Hepatocyte (in vitro differentiated cells): ENCODE results near the gene MAGI2.

Experiments
- CTCF ChIP-seq: fragments of 200-600 bp; sonication (generic); IDR thresholded peaks from 2 replicates; pipeline ENCODE4 v1.5.1; 2016; ENCODE audit warnings: antibody characterized with exemption, mild to moderate bottlenecking; ENCODE audit not compliant: poor library complexity
- EZH2 ChIP-seq: fragments of 200-600 bp; sonication (generic); IDR thresholded peaks from 2 replicates; pipeline ENCODE4 v1.6.1; 2016; ENCODE audit warnings: antibody characterized with exemption, mild to moderate bottlenecking, borderline replicate concordance
- EZH2phosphoT487 ChIP-seq: fragments of 200-600 bp; sonication (generic); IDR thresholded peaks from one replicate; pipeline ENCODE4 v1.6.1; 2018; ENCODE audit warnings: antibody characterized with exemption, mild to moderate bottlenecking, low read depth, moderate library complexity; ENCODE audit not compliant: unreplicated experiment, severe bottlenecking

DNA sequence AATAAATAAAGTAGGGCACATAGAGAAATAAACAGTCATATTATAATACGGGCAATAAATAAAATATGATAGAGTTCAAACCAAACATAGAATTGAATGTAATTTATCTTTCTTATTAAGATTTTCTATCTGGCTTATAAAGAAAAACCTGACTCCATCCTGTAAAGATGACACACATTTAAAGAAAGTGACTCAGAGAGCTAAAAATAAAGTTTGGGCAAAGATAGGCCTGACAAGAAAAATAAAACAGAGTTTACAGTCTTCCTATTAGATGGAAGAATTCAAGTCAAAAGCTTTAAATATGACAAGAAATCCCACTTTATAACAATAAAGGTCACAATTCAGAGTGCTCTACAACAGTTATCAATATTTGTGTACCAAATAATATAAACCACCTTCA is 1074.3 kb downstream of the MAGI2 start:
- TF ChIP-seq CTCF (no peak), EZH2 (no peak), EZH2phosphoT487 (no peak)
